Head of caudate nucleus (tissue), 42 donors: ENCODE data around the gene PRR20D.
"Not testable (repeated sequence)": the region's sequence is repeated elsewhere in the genome, so short reads cannot be mapped to it uniquely, and the experiment has no call there.

ENCODE experiments used
- DNase-seq, 42 donors: peaks; one replicate each; pipeline versions ENCODE4 v3.0.0 to v3.0.0-alpha.2; 2020 to 2021; ENCODE audit warnings: mixed read lengths in 7 of 42
- intact Hi-C: fragments of 100-400 bp; cut with DNase I; formaldehyde crosslinking; loops from one replicate; pipeline ENCODE4 v1.15.0; 2022

Gene PRR20D

GRCh38 chr13:57160332-57160731, at the start of gene PRR20D:
Gene PRR20D (plus strand): TSS chr13:57160632. CDS start chr13:57161019, 387 bp downstream.
- DNase-seq, intact Hi-C loops: not testable (repeated sequence)

- DNase-seq: no peak
- intact Hi-C loops: no loop called here
Observed at GRCh38 chr13:57114945-57115344, 45.5 kb upstream of the PRR20D start.

- DNase-seq: peak in 5 of 42 donors; percentile 1 to 52 (median 3)
- intact Hi-C loops: no loop called here
Observed at GRCh38 chr13:57123681-57124080, 36.8 kb upstream of the PRR20D start.

GRCh38 chr13:57128909-57129308, 31.5 kb upstream of the PRR20D start:
- intact Hi-C loops: no loop called here
- DNase-seq: no peak

GRCh38 chr13:57136093-57136492, 24.3 kb upstream of the PRR20D start:
- DNase-seq: no peak

GRCh38 chr13:57137585-57137984, 22.8 kb upstream of the PRR20D start:
- intact Hi-C loops: no loop called here
- DNase-seq: no peak

More at GRCh38 chr13:57136093-57136492, 24.3 kb upstream of the PRR20D start:
- intact Hi-C loops: no loop called here

GRCh38 chr13:57138988-57139387, 21.4 kb upstream of the PRR20D start:
- DNase-seq: peak in 4 of 42 donors; percentile 8 to 64 (median 20)
- intact Hi-C loops: no loop called here

GRCh38 chr13:57139781-57140180, 20.7 kb upstream of the PRR20D start:
- DNase-seq, intact Hi-C loops: not testable (repeated sequence)

GRCh38 chr13:57140235-57140968, 20.0 kb upstream of the PRR20D start, which contains the start of gene PRR20A:
Gene PRR20A (plus strand): TSS chr13:57140918. CDS start chr13:57141305, 387 bp downstream.
- intact Hi-C loops, DNase-seq: not testable (repeated sequence)

GRCh38 chr13:57147188-57147587, 13.2 kb upstream of the PRR20D start, which contains the start of gene PRR20B:
Gene PRR20B (plus strand): TSS chr13:57147488. CDS start chr13:57147875, 387 bp downstream.
- DNase-seq, intact Hi-C loops: not testable (repeated sequence)

GRCh38 chr13:57148106-57148505, 12.3 kb upstream of the PRR20D start:
- peak in 6 of 42 donors; percentile 0 to 27 (median 8) for DNase-seq
- intact Hi-C loops: not testable (repeated sequence)

- intact Hi-C loops, DNase-seq: not testable (repeated sequence)
Observed at GRCh38 chr13:57153761-57154160, 6.7 kb upstream of the PRR20D start, which contains the start of gene PRR20C. Gene PRR20C (plus strand): TSS chr13:57154061. CDS start chr13:57154448, 387 bp downstream.

- intact Hi-C loops, DNase-seq: not testable (repeated sequence)
Observed at GRCh38 chr13:57166897-57167296, 6.5 kb downstream of the PRR20D start, which contains the start of gene PRR20E. Gene PRR20E (plus strand): TSS chr13:57167197. CDS start chr13:57167584, 387 bp downstream.

- intact Hi-C loops: no loop called here
- no peak for DNase-seq
Observed at GRCh38 chr13:57191667-57192066, 31.2 kb downstream of the PRR20D start.

GRCh38 chr13:57212989-57213388, 52.6 kb downstream of the PRR20D start:
- DNase-seq: no peak
- intact Hi-C loops: no loop called here
